Endothelial cell of umbilical vein (primary cell): ENCODE data around the gene SLC25A23. TPM values are rescaled to one million over a fixed set of nuclear protein-coding genes. Genes with fewer than 3 reads are reported as not detected.

Source experiments
- BruUV-seq: library from RNA; stranded (reverse); fragments of 400-500 nt; replicated peaks from 2 replicates; lab custom pipeline; 2021; lab: Mats Ljungman, UMichigan
- CTCF ChIA-PET: fragments of 300-600, 350-600 bp; sonication (Branson Sonifier 250); formaldehyde crosslinking; loops from one replicate; lab custom pipeline; 2021; ENCODE audit warnings: antibody characterized with exemption, inconsistent platforms; lab: Charles Lee
- POLR2A ChIA-PET: fragments of 300-600, 350-600 bp; sonication (Branson Sonifier 250); formaldehyde crosslinking; loops from one replicate; lab custom pipeline; 2021; ENCODE audit warnings: antibody characterized with exemption, inconsistent platforms; lab: Charles Lee
- DNase-seq: peaks from one replicate; pipeline ENCODE4 v3.0.0-alpha.2; 2011; ENCODE audit warnings: low read depth, low spot score
- FAIRE-seq: peaks from 2 replicates; lab custom pipeline; 2011; peaks lifted over from hg19 to GRCh38; lab: Jason Lieb, UNC
- H2AFZ ChIP-seq: 2 replicates; pipeline ENCODE4 v1.6.0; 2012; ENCODE audit warnings: low read depth, low read length, control low read depth, inconsistent platforms
- H3K27ac ChIP-seq: 2 replicates; pipeline ENCODE4 v1.5.1; 2011; ENCODE audit warnings: low read depth, mild to moderate bottlenecking, control low read depth, low read length, moderate library complexity; ENCODE audit not compliant: insufficient read depth
- H3K27me3 ChIP-seq, 2 experiments: 2 replicates each; pipeline versions ENCODE4 v1.6.0 to v1.6.1; 2011; ENCODE audit warnings: low read length in 2 of 2, mixed read lengths in 1 of 2; ENCODE audit not compliant: control insufficient read depth in 2 of 2, insufficient read depth in 2 of 2
- H3K36me3 ChIP-seq, 2 experiments: 2 replicates in 1 of 2; 3 replicates in 1 of 2; pipeline ENCODE4 v1.5.1; 2011; ENCODE audit warnings: low read length in 2 of 2, mild to moderate bottlenecking in 1 of 2, moderate library complexity in 1 of 2; ENCODE audit not compliant: control insufficient read depth in 2 of 2, insufficient read depth in 2 of 2; ENCODE audit errors: extremely low read depth in 1 of 2
- H3K4me1 ChIP-seq: 3 replicates; pipeline ENCODE4 v1.5.1; 2011; ENCODE audit warnings: mild to moderate bottlenecking, low read length; ENCODE audit not compliant: control insufficient read depth, insufficient read depth; ENCODE audit errors: extremely low read depth
- H3K4me2 ChIP-seq: 2 replicates; pipeline ENCODE4 v1.6.1; 2011; ENCODE audit warnings: low read length, control low read depth, mixed read lengths; ENCODE audit not compliant: insufficient read depth
- H3K4me3 ChIP-seq, 3 experiments: fragments of 200-600 bp in 1 of 3; sonication (generic), shearing (Covaris generic) in 1 of 3; replicated peaks in 1 of 3; 2 replicates each; pipeline ENCODE4 v1.5.1; 2011 to 2016; ENCODE audit warnings: control low read depth in 3 of 3, low read length in 3 of 3, mild to moderate bottlenecking in 2 of 3, inconsistent platforms in 1 of 3, low read depth in 1 of 3, moderate library complexity in 1 of 3; ENCODE audit not compliant: insufficient read depth in 1 of 3
- H3K79me2 ChIP-seq: 2 replicates; pipeline ENCODE4 v1.6.0; 2012; ENCODE audit warnings: low read length, inconsistent platforms; ENCODE audit not compliant: control insufficient read depth, insufficient read depth
- H3K9ac ChIP-seq: replicated peaks from 2 replicates; pipeline ENCODE3; 2011; ENCODE audit warnings: low read length, control low read depth; ENCODE audit not compliant: insufficient read depth; ENCODE audit errors: extremely low read depth
- H3K9me1 ChIP-seq: replicated peaks from 3 replicates; pipeline ENCODE4 v1.6.0; 2011; ENCODE audit warnings: mild to moderate bottlenecking, low read length; ENCODE audit not compliant: control insufficient read depth, insufficient read depth; ENCODE audit errors: extremely low read depth
- H3K9me3 ChIP-seq: replicated peaks from 2 replicates; pipeline ENCODE4 v1.5.1; 2012; ENCODE audit warnings: low read length, inconsistent platforms; ENCODE audit not compliant: control insufficient read depth, insufficient read depth
- H4K20me1 ChIP-seq: replicated peaks from 2 replicates; pipeline ENCODE3; 2011; ENCODE audit warnings: mild to moderate bottlenecking, low read length; ENCODE audit not compliant: control insufficient read depth, insufficient read depth; ENCODE audit errors: extremely low read depth
- CTCF ChIP-seq, 2 donors: IDR thresholded peaks; 1 replicate in 1 of 2; 2 replicates in 1 of 2; pipeline ENCODE4 v1.5.1; 2011; ENCODE audit warnings: low read length in 2 of 2, mild to moderate bottlenecking in 2 of 2, moderate library complexity in 2 of 2, control low read depth in 1 of 2, inconsistent platforms in 1 of 2, low read depth in 1 of 2; ENCODE audit not compliant: insufficient read depth in 1 of 2; ENCODE audit errors: extremely low read depth in 1 of 2
- EZH2 ChIP-seq: IDR thresholded peaks from 2 replicates; pipeline ENCODE4 v1.6.1; 2012; ENCODE audit warnings: borderline replicate concordance, low read depth, mild to moderate bottlenecking, moderate library complexity, low read length, inconsistent platforms; ENCODE audit not compliant: severe bottlenecking
- FOS ChIP-seq: IDR thresholded peaks from 2 replicates; pipeline ENCODE4 v1.6.1; 2011; ENCODE audit warnings: mild to moderate bottlenecking, low read length, moderate library complexity, borderline replicate concordance; ENCODE audit not compliant: insufficient read depth
- GATA2 ChIP-seq: IDR thresholded peaks from 2 replicates; pipeline ENCODE4 v1.7.0; 2011; ENCODE audit warnings: low read depth, mild to moderate bottlenecking, moderate library complexity, mixed read lengths, low read length; ENCODE audit not compliant: insufficient read length, insufficient read depth
- JUN ChIP-seq: IDR thresholded peaks from 2 replicates; pipeline ENCODE4 v1.6.1; 2011; ENCODE audit warnings: borderline replicate concordance, low read depth; ENCODE audit not compliant: insufficient read length, insufficient read depth
- MAX ChIP-seq: IDR thresholded peaks from 2 replicates; pipeline ENCODE4 v1.6.1; 2011; ENCODE audit not compliant: insufficient read depth, insufficient read length
- MYC ChIP-seq: IDR thresholded peaks from one replicate; pipeline ENCODE4 v1.6.1; 2011; ENCODE audit warnings: mild to moderate bottlenecking, low read depth, low read length
- POLR2A ChIP-seq: IDR thresholded peaks from 2 replicates; pipeline ENCODE4 v1.6.1; 2012; ENCODE audit warnings: low read depth, mild to moderate bottlenecking, control low read depth, low read length
- POLR2AphosphoS5 ChIP-seq: IDR thresholded peaks from 2 replicates; pipeline ENCODE4 v1.6.1; 2012; ENCODE audit warnings: low read depth, mild to moderate bottlenecking, control low read depth, low read length, moderate library complexity; ENCODE audit not compliant: insufficient read depth
- dilution Hi-C: fragments of 300-500 bp; cut with MboI; formaldehyde crosslinking; loops from one replicate; pipeline ENCODE4 v1.15.0; 2019; ENCODE audit warnings: low sequenced_read_pairs; ENCODE audit not compliant: extremely low pct_ligation_motif_present
- intact Hi-C: fragments of 100-400 bp; cut with micrococcal nuclease; formaldehyde crosslinking; loops from one replicate; pipeline ENCODE4 v1.10.0; 2022
- polyA plus RNA-seq, 4 experiments: library from polyadenylated mRNA; depleted of rRNA in 3 of 4; stranded (reverse) in 3 of 4; unstranded in 1 of 4; fragments of >200 nt; gene quantifications; 2 replicates each; pipeline versions ENCODE4 v1.2.1 to v1.2.3, GENCODE V29; 2011 to 2012; ENCODE audit warnings: missing spikeins in 1 of 4
- total RNA-seq: library from RNA; stranded (reverse); gene quantifications from 2 replicates; pipeline ENCODE4 v1.2.3, GENCODE V29; 2021

SLC25A23 gene
- total and polyA plus RNA-seq, 2 donors (not counting 3 experiments of a cell fraction or from before 2014, with no cell fraction given): 12.8 to 33.5 TPM

- H3K4me3 ChIP-seq: no peak within 1 kb of the TSS
- FAIRE-seq (no peak), DNase-seq (no peak)
- POLR2A ChIA-PET: no interaction called here
- TF ChIP-seq JUN: no peak
- TF ChIP-seq CTCF (IDR thresholded peaks at IDR 0.05; ENCODE audit: extremely low read depth in 1 of 2, insufficient read depth in 1 of 2, low read depth in 1 of 2, low read length in 2 of 2): no peak
- no peak for TF ChIP-seq MAX
- no peak for TF ChIP-seq GATA2
- no peak for TF ChIP-seq FOS
- no peak for TF ChIP-seq POLR2AphosphoS5
- no peak for TF ChIP-seq POLR2A
- no peak for TF ChIP-seq EZH2
- no peak for TF ChIP-seq MYC
- no peaks in the 10 kb centered on the region for H3K27me3 ChIP-seq
- H3K9me1 ChIP-seq: no peaks in the 10 kb centered on the region
- no peaks in the 10 kb centered on the region for H3K9me3 ChIP-seq
- dilution Hi-C loops (no loop called here), intact Hi-C loops (no loop called here)
- no TSS peak for BruUV-seq
- no peak within 1 kb of the TSS for H3K9ac ChIP-seq
- H2AFZ ChIP-seq: no peak within 1 kb of the TSS
- no peak within 1 kb of the TSS for H3K4me2 ChIP-seq
- CTCF ChIA-PET: no interaction called here
- no peak within 1 kb of the TSS for H3K27ac ChIP-seq
- H3K4me1 ChIP-seq: no peaks in the 10 kb centered on the region
- no peaks in the 10 kb centered on the region for H4K20me1 ChIP-seq
- no peaks in the 10 kb centered on the region for H3K36me3 ChIP-seq
- H3K79me2 ChIP-seq: no peaks in the 10 kb centered on the region
Measured at GRCh38 chr19:6433663-6434062, 25.9 kb downstream of the SLC25A23 start, which contains the start of gene SLC25A41. SLC25A41 (minus strand) TSS chr19:6433763; CDS start chr19:6433693, 70 bp downstream.
